GM19452 (cell line): Measurements from ENCODE around the gene RERG.
A peak's percentile ranks its signal among the peaks of the same experiment; 100 is the strongest.

Experiments used
- ATAC-seq: cut with Tn5 transposase; IDR thresholded peaks from one replicate; pipeline ENCODE4 v1.9.1; 2021; ENCODE audit not compliant: unreplicated experiment

Gene RERG

DNA sequence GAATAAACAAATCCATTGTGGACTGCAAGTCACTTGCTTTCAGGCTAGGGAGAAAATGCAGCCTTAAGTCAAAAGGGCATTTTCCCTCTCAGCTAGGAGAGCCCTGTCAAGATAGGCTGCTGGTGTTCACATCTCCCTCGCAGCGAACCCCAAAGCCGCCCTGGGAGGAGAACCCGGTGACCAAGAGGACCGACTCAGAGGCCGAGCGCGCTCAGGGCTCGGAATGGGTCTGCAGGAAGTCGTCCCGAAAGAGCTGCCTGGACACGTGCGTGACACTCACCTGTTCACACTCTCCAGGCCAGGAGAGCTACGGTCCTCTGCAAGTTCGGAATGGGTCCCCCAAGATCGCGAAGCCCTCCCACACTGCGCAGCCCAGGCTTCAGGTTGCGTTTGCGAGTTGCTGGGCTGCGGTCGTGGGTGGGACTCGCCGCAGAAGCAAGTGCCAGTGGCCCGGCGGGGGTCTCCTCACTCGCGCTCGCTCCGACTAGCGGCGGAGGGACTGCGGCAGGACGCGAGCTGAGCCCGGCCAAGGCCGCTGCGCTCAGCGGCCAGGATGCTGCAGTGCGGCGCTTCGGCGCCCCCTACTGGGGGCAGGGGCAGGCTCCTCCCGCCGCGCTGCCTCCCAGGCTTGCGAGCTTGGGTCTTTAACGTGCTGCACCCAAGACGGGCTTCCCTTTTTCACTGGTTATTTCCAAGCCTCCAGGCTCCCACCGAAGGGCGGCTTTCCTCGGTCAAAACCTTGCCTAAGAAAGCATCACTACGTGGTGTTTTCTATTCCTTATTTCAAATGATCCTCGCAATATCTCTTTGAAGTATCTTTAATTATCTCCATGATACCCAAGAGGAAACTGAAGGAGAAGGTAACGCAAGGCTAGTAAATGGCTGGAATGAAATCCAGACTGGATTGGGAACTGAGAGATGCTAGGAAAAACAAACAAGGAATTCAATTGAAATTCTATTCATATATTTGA, at the start of gene RERG:
Gene RERG (minus strand): TSS at position 503 of the 971 bp plus-strand sequence. CDS start 3,928 bp downstream, outside the sequence.
- ATAC-seq: peak; percentile 90

GRCh38 chr12:15270591-15270990, 49.4 kb upstream of the RERG start:
- no peak for ATAC-seq

DNA sequence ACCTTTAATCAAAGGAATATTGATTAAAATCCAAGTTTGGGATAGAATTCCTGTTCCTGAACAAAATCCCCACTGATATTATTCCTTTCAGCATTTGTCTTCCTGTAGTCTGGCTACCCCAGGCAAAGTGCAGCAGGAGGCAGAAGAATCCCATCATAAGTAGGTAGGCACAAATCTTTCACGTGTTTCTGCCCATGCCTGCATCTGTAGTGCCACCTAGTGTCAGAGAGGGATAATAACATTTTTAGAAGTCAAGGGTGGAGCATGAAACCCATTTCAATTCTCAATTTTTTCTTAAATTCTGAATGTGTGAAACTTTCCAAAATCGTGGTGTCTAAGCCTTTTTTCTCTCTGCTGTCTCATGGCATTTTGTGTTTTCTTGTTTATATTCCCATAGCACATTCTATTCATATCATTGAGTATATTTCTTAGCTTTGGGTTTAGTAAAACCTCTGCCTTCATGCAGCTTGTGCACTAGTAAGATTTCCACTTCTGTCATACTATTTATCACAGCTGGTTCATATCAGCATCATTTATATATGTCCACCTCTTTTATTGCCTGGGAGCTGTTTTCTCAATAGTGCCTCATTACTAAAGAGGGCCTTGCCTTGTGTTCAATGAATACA, 47.8 kb upstream of the RERG start:
- peak; percentile 82 for ATAC-seq

DNA sequence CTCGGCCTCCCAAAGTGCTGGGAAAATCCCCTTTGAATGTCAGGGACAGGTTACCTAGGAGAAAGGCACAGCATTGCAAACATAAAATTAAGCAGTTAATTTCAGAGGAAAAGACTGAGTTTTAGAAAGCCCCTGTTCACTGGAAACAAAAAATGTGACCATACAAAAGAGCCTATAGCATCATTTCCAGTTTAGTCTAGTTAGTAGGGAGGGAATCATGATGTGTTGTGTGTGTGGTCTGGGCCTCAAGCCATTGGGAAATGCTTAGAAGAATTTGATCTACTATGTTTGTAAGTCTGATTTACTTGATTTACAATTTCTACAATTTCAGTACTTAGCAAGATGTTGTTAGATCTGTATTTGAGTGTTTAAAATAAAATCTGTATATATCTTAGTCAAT, 47.1 kb upstream of the RERG start:
- ATAC-seq: no peak

GRCh38 chr12:15265875-15266274, 44.7 kb upstream of the RERG start:
- no peak for ATAC-seq

DNA sequence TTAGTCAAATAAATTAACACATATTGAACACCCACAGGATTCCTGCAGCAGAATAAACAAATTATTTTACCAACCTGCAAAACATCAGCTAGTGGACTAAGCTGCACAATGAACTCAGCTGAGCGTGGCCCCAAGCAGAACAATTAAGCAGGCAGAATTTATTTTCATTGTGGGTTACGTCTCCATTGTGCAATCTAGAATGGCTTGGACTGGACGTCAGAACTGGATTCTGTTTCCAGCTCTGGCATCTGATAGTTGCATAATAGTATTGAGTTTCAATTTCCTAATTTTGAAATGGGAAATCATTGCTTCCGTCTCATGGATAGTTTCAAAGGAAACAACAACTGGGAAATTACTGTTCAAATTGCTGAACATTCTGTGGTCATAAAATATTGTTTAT, 35.5 kb upstream of the RERG start:
- ATAC-seq: no peak

DNA sequence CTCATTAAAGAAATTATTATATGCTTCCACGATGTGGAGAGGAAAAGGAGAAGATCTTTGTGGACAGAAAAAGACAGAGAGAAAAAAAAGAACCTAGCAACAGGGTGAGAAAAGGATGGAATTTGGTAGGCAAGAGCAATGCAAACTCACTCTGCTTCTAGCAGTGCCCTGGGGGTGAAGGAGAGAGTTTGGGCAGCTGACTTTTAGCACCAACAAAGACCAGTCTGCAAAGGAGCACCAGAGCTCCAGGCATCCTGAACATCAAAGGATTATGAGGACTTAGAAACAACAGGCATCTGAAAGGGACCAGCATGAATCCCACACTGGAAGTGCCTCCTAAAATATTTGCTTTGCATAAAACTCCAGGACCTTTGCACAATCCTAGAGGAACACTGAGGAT, 32.8 kb upstream of the RERG start:
- ATAC-seq: no peak

- no peak for ATAC-seq
Observed at GRCh38 chr12:15244926-15245325, 23.7 kb upstream of the RERG start.

DNA sequence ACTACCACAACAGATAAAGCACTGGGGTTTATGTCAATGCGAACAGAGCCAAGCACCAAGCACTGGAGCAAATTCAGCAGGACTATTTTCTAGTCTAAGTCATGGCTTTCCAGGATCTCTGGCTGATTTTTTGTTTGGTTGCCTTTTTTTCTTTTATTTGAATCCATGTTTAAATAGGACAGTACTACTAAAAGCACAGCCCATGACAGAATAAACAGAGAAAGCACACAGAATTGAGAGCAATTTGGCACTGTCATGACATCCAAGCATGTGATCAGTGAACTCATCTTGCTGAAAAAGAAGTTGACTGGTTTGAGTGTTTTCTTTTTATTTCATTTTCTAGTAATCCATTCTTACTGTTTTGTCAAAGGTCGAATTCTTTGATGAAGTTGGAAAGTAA, 23.1 kb upstream of the RERG start:
- no peak for ATAC-seq

GRCh38 chr12:15243102-15243501, 21.9 kb upstream of the RERG start:
- no peak for ATAC-seq

- ATAC-seq: no peak
Observed at GRCh38 chr12:15240898-15241297, 19.7 kb upstream of the RERG start.

DNA sequence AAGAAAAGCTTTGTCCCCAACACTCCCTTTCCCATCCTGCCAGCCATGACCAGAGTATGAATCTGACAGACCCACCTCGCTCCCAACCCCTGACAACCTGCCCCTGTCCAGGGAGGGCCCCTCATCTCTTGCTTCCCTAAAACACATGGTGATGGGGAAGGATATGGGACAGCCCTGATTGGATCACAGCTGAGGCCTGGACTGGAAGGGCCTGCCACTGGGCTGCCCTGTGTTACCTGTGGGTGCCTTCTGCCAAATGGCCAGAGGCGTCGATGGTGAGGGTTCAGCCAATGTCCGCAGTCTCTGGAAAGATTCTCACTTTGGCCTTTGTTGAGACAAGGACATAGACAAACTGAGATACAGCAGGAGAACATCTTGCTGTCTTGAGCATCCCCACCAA, 13.3 kb upstream of the RERG start:
- ATAC-seq: no peak

- ATAC-seq: no peak
Observed at GRCh38 chr12:15234011-15234410, 12.8 kb upstream of the RERG start.

DNA sequence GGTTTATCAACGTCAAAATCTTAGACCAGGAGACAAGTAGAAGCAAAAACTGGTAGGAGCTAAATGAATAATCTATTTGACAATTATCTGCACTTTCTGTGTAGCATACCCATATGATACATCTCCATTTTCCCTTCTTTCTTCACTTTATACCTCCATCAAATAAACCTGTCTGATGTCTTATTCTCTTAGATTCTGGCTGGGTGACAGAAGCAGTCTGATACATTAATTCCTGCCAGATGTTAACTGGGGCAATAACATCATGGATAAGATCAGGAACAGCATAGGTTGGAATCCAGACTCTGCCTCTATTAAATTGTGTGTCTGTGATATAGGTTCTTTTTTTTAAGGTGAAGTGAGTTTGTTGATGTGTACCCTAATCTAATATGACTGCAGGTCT, 11.7 kb upstream of the RERG start:
- no peak for ATAC-seq

GRCh38 chr12:15231493-15231892, 10.3 kb upstream of the RERG start:
- no peak for ATAC-seq

DNA sequence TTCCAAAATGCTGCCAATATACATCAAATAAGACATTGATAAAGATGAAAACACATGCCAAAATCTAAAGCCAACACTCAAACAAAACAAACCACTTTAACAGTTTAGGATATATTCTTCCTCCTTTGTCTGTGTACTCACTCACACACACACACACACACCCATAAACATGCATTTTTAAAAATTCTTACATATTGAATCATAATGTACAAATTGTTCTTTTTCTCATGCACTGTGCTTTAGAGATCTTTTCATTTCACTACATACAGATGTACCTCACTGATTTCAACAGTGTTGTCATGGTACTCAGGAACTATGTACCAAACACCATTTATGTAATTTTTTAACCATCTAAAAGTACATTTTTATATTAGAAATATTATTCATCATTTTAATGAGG, 9.5 kb upstream of the RERG start:
- ATAC-seq: no peak

- ATAC-seq: no peak
Observed at GRCh38 chr12:15230137-15230536, 8.9 kb upstream of the RERG start.

- ATAC-seq: peak; percentile 44
Observed at GRCh38 chr12:15227004-15227679, 5.9 kb upstream of the RERG start.

GRCh38 chr12:15225863-15226218, 4.6 kb upstream of the RERG start:
- peak; percentile 76 for ATAC-seq

GRCh38 chr12:15225136-15225862, 4.1 kb upstream of the RERG start:
- no peak for ATAC-seq

DNA sequence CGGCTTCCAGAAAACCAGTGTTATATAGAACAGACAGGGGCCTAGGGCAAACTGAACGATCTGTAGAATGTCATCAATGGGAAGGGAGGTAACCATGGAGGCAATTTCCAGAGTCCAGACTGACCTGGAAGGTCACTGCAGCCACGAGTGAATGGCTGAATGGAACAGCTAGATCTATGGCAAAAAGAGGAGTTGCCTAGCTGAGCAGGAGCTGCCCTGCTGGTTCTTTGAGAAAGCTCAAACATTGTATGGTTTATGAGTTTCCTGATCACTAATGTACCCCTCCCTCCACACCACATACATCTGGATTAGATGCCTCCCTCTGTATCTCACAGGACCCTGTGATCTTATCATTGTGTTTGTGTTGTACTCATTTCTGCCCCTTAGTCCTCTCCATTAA, 1.0 kb upstream of the RERG start:
- no peak for ATAC-seq
